Kidney (tissue), 14 donors: ENCODE data around the gene ACKR3. TPM values are rescaled to one million over a fixed set of nuclear protein-coding genes. Genes with fewer than 3 reads are reported as not detected.

ENCODE experiments used
- DNase-seq, 5 donors: peaks; one replicate each; pipeline ENCODE4 v3.0.0-alpha.2; 2013 to 2020
- FAIRE-seq: peaks from 2 replicates; lab custom pipeline; 2012; peaks lifted over from hg19 to GRCh38; lab: Jason Lieb, UNC
- H3K27ac ChIP-seq, 2 donors: one replicate each; pipeline ENCODE4 v1.7.0; 2013; ENCODE audit warnings: low read depth in 2 of 2, low read length in 2 of 2, inconsistent platforms in 1 of 2
- H3K27me3 ChIP-seq: one replicate; pipeline ENCODE4 v1.7.1; 2013; ENCODE audit warnings: low read length, inconsistent platforms; ENCODE audit not compliant: control insufficient read depth, insufficient read depth
- H3K36me3 ChIP-seq, 3 donors: one replicate each; pipeline versions ENCODE4 v1.7.0 to v1.7.1; 2013; ENCODE audit warnings: low read length in 3 of 3, control low read depth in 1 of 3, inconsistent platforms in 1 of 3; ENCODE audit not compliant: insufficient read depth in 3 of 3, control insufficient read depth in 2 of 3
- H3K4me1 ChIP-seq, 3 donors: one replicate each; pipeline versions ENCODE4 v1.7.0 to v1.7.1; 2013; ENCODE audit warnings: low read length in 3 of 3, inconsistent platforms in 1 of 3, low read depth in 1 of 3; ENCODE audit not compliant: control insufficient read depth in 2 of 3, insufficient read depth in 2 of 3
- H3K4me3 ChIP-seq, 3 donors: one replicate each; pipeline versions ENCODE4 v1.7.0 to v1.8.1; 2013; ENCODE audit warnings: low read length in 3 of 3, control low read depth in 1 of 3, inconsistent platforms in 1 of 3
- H3K9ac ChIP-seq, 3 donors: one replicate each; pipeline versions ENCODE4 v1.7.0 to v1.7.1; 2013; ENCODE audit warnings: low read length in 3 of 3, control low read depth in 1 of 3, inconsistent platforms in 1 of 3
- H3K9me3 ChIP-seq, 3 donors: one replicate each; pipeline versions ENCODE4 v1.7.0 to v1.7.1; 2013; ENCODE audit warnings: low read length in 3 of 3, control low read depth in 1 of 3, inconsistent platforms in 1 of 3; ENCODE audit not compliant: control insufficient read depth in 2 of 3, insufficient read depth in 1 of 3
- CTCF ChIP-seq: IDR thresholded peaks from 3 replicates; pipeline ENCODE4 v1.5.1; 2012; ENCODE audit warnings: mild to moderate bottlenecking, moderate library complexity, borderline replicate concordance; ENCODE audit not compliant: insufficient read depth; ENCODE audit errors: extremely low read depth
- intact Hi-C: fragments of 100-400 bp; cut with DNase I; formaldehyde crosslinking; loops from one replicate; pipeline ENCODE4 v1.11.1; 2022
- polyA plus RNA-seq: library from polyadenylated mRNA; stranded (reverse); fragments of 350-450 nt; fragmentation: Illumina TruSeq; extraction: RNeasy Lipid Tissue Mini Kit (QIAGEN cat#74804); gene quantifications from one replicate; pipeline ENCODE4 v1.2.3, GENCODE V29; 2014; ENCODE audit warnings: low read depth, low replicate concordance; ENCODE audit not compliant: insufficient read depth
- total RNA-seq: library from RNA; stranded (reverse); fragmentation: NEBNext Ultra II Directional; extraction: Animal tissue kit (Norgen Biotek cat#: 25700); gene quantifications from one replicate; pipeline ENCODE4 v1.2.1, GENCODE V29; 2021
- donor health status: control.
- donor health status: control.
- donor health status: control.
- donor health status: control.
- donor health status: control.
- donor health status: DM: yes; HTN: yes; CAD: no.
- donor health status: Normal renal cell carcinoma (clear cell type).

Gene ACKR3
- total and polyA plus RNA-seq, 2 donors from 2014 or later: 6.9 to 8.7 TPM

GRCh38 chr2:236538242-236538641 lies 31.4 kb upstream of the ACKR3 start:
- H3K9me3 ChIP-seq: no peaks in the 10 kb centered on the region
- no peak overlapping the region for H3K9ac ChIP-seq
- no peak overlapping the region for H3K27ac ChIP-seq
- H3K36me3 ChIP-seq: no peaks in the 10 kb centered on the region
- TF ChIP-seq CTCF: no peak
- H3K27me3 ChIP-seq: no peaks in the 10 kb centered on the region
- no peak overlapping the region for H3K4me3 ChIP-seq
- H3K4me1 ChIP-seq: no peaks in the 10 kb centered on the region
- FAIRE-seq: no peak
- intact Hi-C loops: no loop called here
- no peak for DNase-seq

- no peak overlapping the region for H3K27ac ChIP-seq
- H3K4me1 ChIP-seq: no peaks in the 10 kb centered on the region
Observed at GRCh38 chr2:236541008-236541562, 28.5 kb upstream of the ACKR3 start.

GRCh38 chr2:236544362-236544761 lies 25.3 kb upstream of the ACKR3 start:
- no peak overlapping the region for H3K27ac ChIP-seq
- peaks cover 0 to 5% (median 0%) of the 10 kb centered on the region in 3 donors for H3K9me3 ChIP-seq
- FAIRE-seq (no peak), DNase-seq (no peak)
- H3K9ac ChIP-seq: no peak overlapping the region
- no peak for TF ChIP-seq CTCF
- intact Hi-C loops: no loop called here
- H3K4me1 ChIP-seq: no peaks in the 10 kb centered on the region
- no peaks in the 10 kb centered on the region for H3K27me3 ChIP-seq
- no peaks in the 10 kb centered on the region for H3K36me3 ChIP-seq
- H3K4me3 ChIP-seq: no peak overlapping the region

More at GRCh38 chr2:236541008-236541562, 28.5 kb upstream of the ACKR3 start:
- TF ChIP-seq CTCF: no peak
- FAIRE-seq (no peak), DNase-seq (no peak)
- Histone ChIP-seq H3K9ac (no peak overlapping the region), H3K9me3 (no peaks in the 10 kb centered on the region), H3K4me3 (no peak overlapping the region), H3K27me3 (no peaks in the 10 kb centered on the region), H3K36me3 (no peaks in the 10 kb centered on the region)
- intact Hi-C loops: no loop called here

GRCh38 chr2:236545248-236545658 lies 24.4 kb upstream of the ACKR3 start:
- Histone ChIP-seq H3K27ac (no peak overlapping the region), H3K9ac (no peak overlapping the region), H3K27me3 (no peaks in the 10 kb centered on the region), H3K9me3 (peaks cover 0 to 5% (median 0%) of the 10 kb centered on the region in 3 donors), H3K36me3 (no peaks in the 10 kb centered on the region), H3K4me1 (no peaks in the 10 kb centered on the region), H3K4me3 (no peak overlapping the region)
- FAIRE-seq (no peak), DNase-seq (no peak)
- no peak for TF ChIP-seq CTCF
- intact Hi-C loops: no loop called here
